WTC11 (cell line): ENCODE data around the gene IPO4. TPM values are rescaled to one million over a fixed set of nuclear protein-coding genes. Genes with fewer than 3 reads are reported as not detected.

ENCODE experiments used
- ATF1 ChIP-seq: sonication (generic); formaldehyde crosslinking; IDR thresholded peaks from 2 replicates; pipeline ENCODE4 v1.8.1; 2023; ENCODE audit warnings: mild to moderate bottlenecking, moderate library complexity, missing genetic modification reagents
- CBFB ChIP-seq: sonication (generic); formaldehyde crosslinking; IDR thresholded peaks from 2 replicates; pipeline ENCODE4 v1.8.1; 2022; ENCODE audit warnings: mild to moderate bottlenecking, low read depth, missing genetic modification reagents
- EMX1 ChIP-seq: fragments of 250-450 bp; sonication (Bioruptor Pico); IDR thresholded peaks from 2 replicates; pipeline ENCODE4 v1.8.0; 2021; ENCODE audit warnings: mild to moderate bottlenecking
- ESRRA ChIP-seq: sonication (generic); formaldehyde crosslinking; IDR thresholded peaks from 2 replicates; pipeline ENCODE4 v1.8.1; 2022; ENCODE audit warnings: mild to moderate bottlenecking, missing genetic modification reagents, borderline replicate concordance
- FOXJ3 ChIP-seq: sonication (generic); formaldehyde crosslinking; IDR thresholded peaks from 2 replicates; pipeline ENCODE4 v1.9.0; 2021; ENCODE audit warnings: missing genetic modification reagents, mild to moderate bottlenecking, borderline replicate concordance
- FOXK1 ChIP-seq: sonication (generic); formaldehyde crosslinking; IDR thresholded peaks from 2 replicates; pipeline ENCODE4 v1.8.0; 2022; ENCODE audit warnings: mild to moderate bottlenecking, moderate library complexity, missing genetic modification reagents
- GTF2I ChIP-seq: fragments of 250-450 bp; sonication (Bioruptor Pico); conservative IDR thresholded peaks from 2 replicates; pipeline ENCODE4 v1.4.0; 2021; ENCODE audit warnings: mild to moderate bottlenecking
- JAZF1 ChIP-seq: fragments of 250-450 bp; sonication (Bioruptor Pico); IDR thresholded peaks from 2 replicates; pipeline ENCODE4 v1.9.0; 2021; ENCODE audit warnings: moderate library complexity, mild to moderate bottlenecking, inconsistent platforms
- JUN ChIP-seq: sonication (generic); formaldehyde crosslinking; IDR thresholded peaks from 2 replicates; pipeline ENCODE4 v1.8.0; 2023; ENCODE audit warnings: mild to moderate bottlenecking, missing genetic modification reagents
- KAT7 ChIP-seq: sonication (generic); formaldehyde crosslinking; IDR thresholded peaks from 2 replicates; pipeline ENCODE4 v1.8.1; 2023; ENCODE audit warnings: missing genetic modification reagents, mild to moderate bottlenecking, borderline replicate concordance
- MYBL2 ChIP-seq: sonication (generic); formaldehyde crosslinking; IDR thresholded peaks from 2 replicates; pipeline ENCODE4 v1.8.1; 2023; ENCODE audit warnings: mild to moderate bottlenecking, moderate library complexity, missing genetic modification reagents
- NFYB ChIP-seq: sonication (generic); formaldehyde crosslinking; conservative IDR thresholded peaks from 2 replicates; pipeline ENCODE4 v1.8.0; 2022; ENCODE audit warnings: low read depth, missing genetic modification reagents
- NR1H2 ChIP-seq: sonication (generic); formaldehyde crosslinking; IDR thresholded peaks from 2 replicates; pipeline ENCODE4 v1.9.0; 2021; ENCODE audit warnings: mild to moderate bottlenecking, moderate library complexity, missing genetic modification reagents
- RELA ChIP-seq: sonication (generic); formaldehyde crosslinking; IDR thresholded peaks from 2 replicates; pipeline ENCODE4 v1.8.1; 2022; ENCODE audit warnings: missing genetic modification reagents, mild to moderate bottlenecking, borderline replicate concordance
- SMAD3 ChIP-seq: sonication (generic); formaldehyde crosslinking; IDR thresholded peaks from 2 replicates; pipeline ENCODE4 v1.8.0; 2022; ENCODE audit warnings: missing genetic modification reagents, mild to moderate bottlenecking, borderline replicate concordance
- SMAD4 ChIP-seq: sonication (generic); formaldehyde crosslinking; IDR thresholded peaks from 2 replicates; pipeline ENCODE4 v1.8.0; 2022; ENCODE audit warnings: mild to moderate bottlenecking, missing genetic modification reagents
- TEAD4 ChIP-seq: sonication (generic); formaldehyde crosslinking; IDR thresholded peaks from 2 replicates; pipeline ENCODE4 v1.8.0; 2022; ENCODE audit warnings: mild to moderate bottlenecking, missing genetic modification reagents
- TP53 ChIP-seq: sonication (generic); formaldehyde crosslinking; IDR thresholded peaks from 2 replicates; pipeline ENCODE4 v1.8.1; 2023; ENCODE audit warnings: mild to moderate bottlenecking, missing genetic modification reagents
- ZNF232 ChIP-seq: sonication (generic); formaldehyde crosslinking; IDR thresholded peaks from 2 replicates; pipeline ENCODE4 v1.8.0; 2022; ENCODE audit warnings: mild to moderate bottlenecking, missing genetic modification reagents
- ZNF263 ChIP-seq: sonication (generic); formaldehyde crosslinking; IDR thresholded peaks from 2 replicates; pipeline ENCODE4 v1.8.1; 2022; ENCODE audit warnings: low read depth, mild to moderate bottlenecking, moderate library complexity, missing genetic modification reagents
- ZNF416 ChIP-seq: fragments of 250-450 bp; sonication (Bioruptor Pico); IDR thresholded peaks from 2 replicates; pipeline ENCODE4 v1.9.0; 2021; ENCODE audit warnings: mild to moderate bottlenecking, inconsistent platforms
- total RNA-seq: library from RNA; stranded (reverse); gene quantifications from 3 replicates; pipeline ENCODE4 v1.2.3, GENCODE V29; 2021
- TF ChIP-seq, protein P1 (sequence below): sonication (generic); formaldehyde crosslinking; IDR thresholded peaks from 2 replicates; pipeline ENCODE4 v1.8.0; 2023; ENCODE audit warnings: mild to moderate bottlenecking, missing genetic modification reagents
- TF ChIP-seq, protein P2 (sequence below): sonication (generic); formaldehyde crosslinking; IDR thresholded peaks from 2 replicates; pipeline ENCODE4 v1.8.1; 2022; ENCODE audit warnings: missing genetic modification reagents, borderline replicate concordance
- TF ChIP-seq, protein P3 (sequence below): sonication (generic); formaldehyde crosslinking; IDR thresholded peaks from 2 replicates; pipeline ENCODE4 v1.8.0; 2023; ENCODE audit warnings: missing genetic modification reagents, mild to moderate bottlenecking, borderline replicate concordance
- TF ChIP-seq, protein P4 (sequence below): sonication (generic); formaldehyde crosslinking; conservative IDR thresholded peaks from 2 replicates; pipeline ENCODE4 v1.8.1; 2023; ENCODE audit warnings: mild to moderate bottlenecking, low read depth, missing genetic modification reagents, moderate library complexity
- TF ChIP-seq, protein P5 (sequence below): sonication (generic); formaldehyde crosslinking; IDR thresholded peaks from 2 replicates; pipeline ENCODE4 v1.8.1; 2022; ENCODE audit warnings: low read depth, missing genetic modification reagents, borderline replicate concordance

IPO4 gene
- total RNA-seq, 1 experiment from 2014 or later = 128 TPM

DNA sequence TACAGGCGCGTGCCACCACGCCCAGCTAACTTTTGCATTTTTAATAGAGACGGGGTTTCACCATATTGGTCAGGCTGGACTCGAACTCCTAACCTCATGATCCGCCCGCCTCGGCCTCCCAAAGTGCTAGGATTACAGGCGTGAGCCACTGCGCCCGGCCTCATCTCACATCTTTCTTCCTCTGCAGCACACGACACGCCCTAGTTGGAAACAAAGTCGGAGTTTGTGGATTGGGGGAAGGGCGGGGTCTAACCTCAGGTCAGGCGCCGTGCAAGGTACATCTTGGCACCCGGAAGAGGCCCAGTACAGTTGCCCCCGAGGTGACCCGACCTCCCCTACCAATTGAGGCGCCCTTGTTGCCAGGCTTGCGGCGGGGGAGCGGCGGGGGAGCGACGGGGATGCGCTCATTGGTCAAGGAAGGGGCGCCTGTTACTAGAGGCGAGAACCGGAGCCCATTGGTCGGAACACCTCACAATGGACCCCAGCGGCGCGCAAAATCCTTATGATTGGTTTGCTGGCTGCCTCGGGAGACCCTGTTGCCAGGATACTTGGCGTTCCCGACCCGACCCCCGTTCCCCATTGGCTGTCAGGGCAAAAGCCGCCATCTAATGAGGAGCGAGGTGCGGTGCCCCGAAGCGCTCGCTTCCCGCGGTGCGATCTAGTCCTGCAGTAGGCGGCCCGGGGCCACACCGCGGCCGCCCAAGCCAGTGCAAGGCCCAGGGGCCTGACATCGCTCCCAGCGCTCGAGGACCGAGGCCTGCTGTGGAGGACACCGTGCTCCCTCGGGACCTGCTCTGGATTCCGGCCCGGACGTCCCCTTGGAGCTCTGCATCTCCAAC lies 17.0 kb downstream of the IPO4 start, which contains the start of gene REC8 (continued):
- TF ChIP-seq, protein P1, sequence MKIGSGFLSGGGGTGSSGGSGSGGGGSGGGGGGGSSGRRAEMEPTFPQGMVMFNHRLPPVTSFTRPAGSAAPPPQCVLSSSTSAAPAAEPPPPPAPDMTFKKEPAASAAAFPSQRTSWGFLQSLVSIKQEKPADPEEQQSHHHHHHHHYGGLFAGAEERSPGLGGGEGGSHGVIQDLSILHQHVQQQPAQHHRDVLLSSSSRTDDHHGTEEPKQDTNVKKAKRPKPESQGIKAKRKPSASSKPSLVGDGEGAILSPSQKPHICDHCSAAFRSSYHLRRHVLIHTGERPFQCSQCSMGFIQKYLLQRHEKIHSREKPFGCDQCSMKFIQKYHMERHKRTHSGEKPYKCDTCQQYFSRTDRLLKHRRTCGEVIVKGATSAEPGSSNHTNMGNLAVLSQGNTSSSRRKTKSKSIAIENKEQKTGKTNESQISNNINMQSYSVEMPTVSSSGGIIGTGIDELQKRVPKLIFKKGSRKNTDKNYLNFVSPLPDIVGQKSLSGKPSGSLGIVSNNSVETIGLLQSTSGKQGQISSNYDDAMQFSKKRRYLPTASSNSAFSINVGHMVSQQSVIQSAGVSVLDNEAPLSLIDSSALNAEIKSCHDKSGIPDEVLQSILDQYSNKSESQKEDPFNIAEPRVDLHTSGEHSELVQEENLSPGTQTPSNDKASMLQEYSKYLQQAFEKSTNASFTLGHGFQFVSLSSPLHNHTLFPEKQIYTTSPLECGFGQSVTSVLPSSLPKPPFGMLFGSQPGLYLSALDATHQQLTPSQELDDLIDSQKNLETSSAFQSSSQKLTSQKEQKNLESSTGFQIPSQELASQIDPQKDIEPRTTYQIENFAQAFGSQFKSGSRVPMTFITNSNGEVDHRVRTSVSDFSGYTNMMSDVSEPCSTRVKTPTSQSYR (CRISPR knock-in tag) = no peak
- TF ChIP-seq, protein P2, sequence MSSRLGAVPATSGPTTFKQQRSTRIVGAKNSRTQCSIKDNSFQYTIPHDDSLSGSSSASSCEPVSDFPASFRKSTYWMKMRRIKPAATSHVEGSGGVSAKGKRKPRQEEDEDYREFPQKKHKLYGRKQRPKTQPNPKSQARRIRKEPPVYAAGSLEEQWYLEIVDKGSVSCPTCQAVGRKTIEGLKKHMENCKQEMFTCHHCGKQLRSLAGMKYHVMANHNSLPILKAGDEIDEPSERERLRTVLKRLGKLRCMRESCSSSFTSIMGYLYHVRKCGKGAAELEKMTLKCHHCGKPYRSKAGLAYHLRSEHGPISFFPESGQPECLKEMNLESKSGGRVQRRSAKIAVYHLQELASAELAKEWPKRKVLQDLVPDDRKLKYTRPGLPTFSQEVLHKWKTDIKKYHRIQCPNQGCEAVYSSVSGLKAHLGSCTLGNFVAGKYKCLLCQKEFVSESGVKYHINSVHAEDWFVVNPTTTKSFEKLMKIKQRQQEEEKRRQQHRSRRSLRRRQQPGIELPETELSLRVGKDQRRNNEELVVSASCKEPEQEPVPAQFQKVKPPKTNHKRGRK (CRISPR knock-in tag) = no peak
- no peak for TF ChIP-seq ZNF416 (CRISPR knock-in tag)
- no peak for TF ChIP-seq SMAD3 (CRISPR knock-in tag)
- no peak for TF ChIP-seq JAZF1 (CRISPR knock-in tag)
- no peak for TF ChIP-seq ZNF263
- TF ChIP-seq ZNF232 (CRISPR knock-in tag) = no peak
- no peak for TF ChIP-seq EMX1 (CRISPR knock-in tag)
- TF ChIP-seq ATF1 (CRISPR knock-in tag) = no peak
- TF ChIP-seq, protein P3, sequence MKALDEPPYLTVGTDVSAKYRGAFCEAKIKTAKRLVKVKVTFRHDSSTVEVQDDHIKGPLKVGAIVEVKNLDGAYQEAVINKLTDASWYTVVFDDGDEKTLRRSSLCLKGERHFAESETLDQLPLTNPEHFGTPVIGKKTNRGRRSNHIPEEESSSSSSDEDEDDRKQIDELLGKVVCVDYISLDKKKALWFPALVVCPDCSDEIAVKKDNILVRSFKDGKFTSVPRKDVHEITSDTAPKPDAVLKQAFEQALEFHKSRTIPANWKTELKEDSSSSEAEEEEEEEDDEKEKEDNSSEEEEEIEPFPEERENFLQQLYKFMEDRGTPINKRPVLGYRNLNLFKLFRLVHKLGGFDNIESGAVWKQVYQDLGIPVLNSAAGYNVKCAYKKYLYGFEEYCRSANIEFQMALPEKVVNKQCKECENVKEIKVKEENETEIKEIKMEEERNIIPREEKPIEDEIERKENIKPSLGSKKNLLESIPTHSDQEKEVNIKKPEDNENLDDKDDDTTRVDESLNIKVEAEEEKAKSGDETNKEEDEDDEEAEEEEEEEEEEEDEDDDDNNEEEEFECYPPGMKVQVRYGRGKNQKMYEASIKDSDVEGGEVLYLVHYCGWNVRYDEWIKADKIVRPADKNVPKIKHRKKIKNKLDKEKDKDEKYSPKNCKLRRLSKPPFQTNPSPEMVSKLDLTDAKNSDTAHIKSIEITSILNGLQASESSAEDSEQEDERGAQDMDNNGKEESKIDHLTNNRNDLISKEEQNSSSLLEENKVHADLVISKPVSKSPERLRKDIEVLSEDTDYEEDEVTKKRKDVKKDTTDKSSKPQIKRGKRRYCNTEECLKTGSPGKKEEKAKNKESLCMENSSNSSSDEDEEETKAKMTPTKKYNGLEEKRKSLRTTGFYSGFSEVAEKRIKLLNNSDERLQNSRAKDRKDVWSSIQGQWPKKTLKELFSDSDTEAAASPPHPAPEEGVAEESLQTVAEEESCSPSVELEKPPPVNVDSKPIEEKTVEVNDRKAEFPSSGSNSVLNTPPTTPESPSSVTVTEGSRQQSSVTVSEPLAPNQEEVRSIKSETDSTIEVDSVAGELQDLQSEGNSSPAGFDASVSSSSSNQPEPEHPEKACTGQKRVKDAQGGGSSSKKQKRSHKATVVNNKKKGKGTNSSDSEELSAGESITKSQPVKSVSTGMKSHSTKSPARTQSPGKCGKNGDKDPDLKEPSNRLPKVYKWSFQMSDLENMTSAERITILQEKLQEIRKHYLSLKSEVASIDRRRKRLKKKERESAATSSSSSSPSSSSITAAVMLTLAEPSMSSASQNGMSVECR (CRISPR knock-in tag) = 0 out of 2 replicates have a peak, but pooled peaks have one; percentile 41
- TF ChIP-seq RELA (CRISPR knock-in tag) = no peak
- TF ChIP-seq JUN (CRISPR knock-in tag) = no peak
- TF ChIP-seq ESRRA (CRISPR knock-in tag) = no peak
- no peak for TF ChIP-seq TP53 (CRISPR knock-in tag)
- no peak for TF ChIP-seq FOXJ3 (CRISPR knock-in tag)
- TF ChIP-seq, protein P4, sequence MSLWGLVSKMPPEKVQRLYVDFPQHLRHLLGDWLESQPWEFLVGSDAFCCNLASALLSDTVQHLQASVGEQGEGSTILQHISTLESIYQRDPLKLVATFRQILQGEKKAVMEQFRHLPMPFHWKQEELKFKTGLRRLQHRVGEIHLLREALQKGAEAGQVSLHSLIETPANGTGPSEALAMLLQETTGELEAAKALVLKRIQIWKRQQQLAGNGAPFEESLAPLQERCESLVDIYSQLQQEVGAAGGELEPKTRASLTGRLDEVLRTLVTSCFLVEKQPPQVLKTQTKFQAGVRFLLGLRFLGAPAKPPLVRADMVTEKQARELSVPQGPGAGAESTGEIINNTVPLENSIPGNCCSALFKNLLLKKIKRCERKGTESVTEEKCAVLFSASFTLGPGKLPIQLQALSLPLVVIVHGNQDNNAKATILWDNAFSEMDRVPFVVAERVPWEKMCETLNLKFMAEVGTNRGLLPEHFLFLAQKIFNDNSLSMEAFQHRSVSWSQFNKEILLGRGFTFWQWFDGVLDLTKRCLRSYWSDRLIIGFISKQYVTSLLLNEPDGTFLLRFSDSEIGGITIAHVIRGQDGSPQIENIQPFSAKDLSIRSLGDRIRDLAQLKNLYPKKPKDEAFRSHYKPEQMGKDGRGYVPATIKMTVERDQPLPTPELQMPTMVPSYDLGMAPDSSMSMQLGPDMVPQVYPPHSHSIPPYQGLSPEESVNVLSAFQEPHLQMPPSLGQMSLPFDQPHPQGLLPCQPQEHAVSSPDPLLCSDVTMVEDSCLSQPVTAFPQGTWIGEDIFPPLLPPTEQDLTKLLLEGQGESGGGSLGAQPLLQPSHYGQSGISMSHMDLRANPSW (CRISPR knock-in tag) = no peak
- TF ChIP-seq TEAD4 (CRISPR knock-in tag) = no peak
- TF ChIP-seq, protein P5, sequence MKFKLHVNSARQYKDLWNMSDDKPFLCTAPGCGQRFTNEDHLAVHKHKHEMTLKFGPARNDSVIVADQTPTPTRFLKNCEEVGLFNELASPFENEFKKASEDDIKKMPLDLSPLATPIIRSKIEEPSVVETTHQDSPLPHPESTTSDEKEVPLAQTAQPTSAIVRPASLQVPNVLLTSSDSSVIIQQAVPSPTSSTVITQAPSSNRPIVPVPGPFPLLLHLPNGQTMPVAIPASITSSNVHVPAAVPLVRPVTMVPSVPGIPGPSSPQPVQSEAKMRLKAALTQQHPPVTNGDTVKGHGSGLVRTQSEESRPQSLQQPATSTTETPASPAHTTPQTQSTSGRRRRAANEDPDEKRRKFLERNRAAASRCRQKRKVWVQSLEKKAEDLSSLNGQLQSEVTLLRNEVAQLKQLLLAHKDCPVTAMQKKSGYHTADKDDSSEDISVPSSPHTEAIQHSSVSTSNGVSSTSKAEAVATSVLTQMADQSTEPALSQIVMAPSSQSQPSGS (CRISPR knock-in tag) = no peak
- no peak for TF ChIP-seq NR1H2 (CRISPR knock-in tag)
- TF ChIP-seq FOXK1 (CRISPR knock-in tag) = peak; percentile 66
- peak; percentile 76 for TF ChIP-seq GTF2I
- TF ChIP-seq MYBL2 (CRISPR knock-in tag) = no peak
- no peak for TF ChIP-seq CBFB (CRISPR knock-in tag)
- TF ChIP-seq KAT7 (CRISPR knock-in tag) = no peak
- no peak for TF ChIP-seq SMAD4 (CRISPR knock-in tag)
- peak; percentile 76 for TF ChIP-seq NFYB
